ENCODE measurements around the gene SNCG.

- TF ChIP-seq CTCF (IDR thresholded peaks at IDR 0.05): no peak
- no peak for TF ChIP-seq ZFX (IDR thresholded peaks at IDR 0.05; ENCODE audit: borderline replicate concordance)
Measured at GRCh38 chr10:86914734-86915133, 43.7 kb upstream of the SNCG start.

Data from 22Rv1 (cell line).